HepG2 (cell line): ENCODE results near the gene NDUFA8. TPM values are rescaled to one million over a fixed set of nuclear protein-coding genes. Genes with fewer than 3 reads are reported as not detected.

Experiments
- ARID5B ChIP-seq: IDR thresholded peaks from 2 replicates; pipeline ENCODE4 v1.4.0; 2020; ENCODE audit warnings: mild to moderate bottlenecking, missing genetic modification reagents
- FOXP4 ChIP-seq: sonication (generic); formaldehyde crosslinking; IDR thresholded peaks from 2 replicates; pipeline ENCODE4 v1.4.0; 2020; ENCODE audit warnings: missing genetic modification reagents
- HES4 ChIP-seq: sonication (generic); formaldehyde crosslinking; IDR thresholded peaks from 2 replicates; pipeline ENCODE4 v1.9.0; 2021; ENCODE audit warnings: mild to moderate bottlenecking, missing genetic modification reagents, borderline replicate concordance
- HIC2 ChIP-seq: sonication (generic); formaldehyde crosslinking; IDR thresholded peaks from 2 replicates; pipeline ENCODE4 v1.9.0; 2022; ENCODE audit warnings: low read depth, missing genetic modification reagents
- HNF4A ChIP-seq: sonication (generic); formaldehyde crosslinking; IDR thresholded peaks from 2 replicates; pipeline ENCODE4 v1.4.0; 2020; ENCODE audit warnings: missing genetic modification reagents
- IKZF4 ChIP-seq: sonication (generic); formaldehyde crosslinking; IDR thresholded peaks from 2 replicates; pipeline ENCODE4 v1.5.1; 2020; ENCODE audit warnings: borderline replicate concordance, mild to moderate bottlenecking, low read depth, missing genetic modification reagents; ENCODE audit errors: not compliant biosample characterization
- SIN3B ChIP-seq: fragments of 150-350 bp; IDR thresholded peaks from 2 replicates; pipeline ENCODE4 v1.6.1; 2014; ENCODE audit warnings: low read length
- SNAPC4 ChIP-seq: sonication (generic); formaldehyde crosslinking; IDR thresholded peaks from 2 replicates; pipeline ENCODE4 v1.4.0; 2020; ENCODE audit warnings: mild to moderate bottlenecking, missing genetic modification reagents
- YY1 ChIP-seq: IDR thresholded peaks from 2 replicates; pipeline ENCODE4 v1.6.1; 2011; ENCODE audit warnings: low read length, low read depth, moderate library complexity, mild to moderate bottlenecking; ENCODE audit not compliant: insufficient read depth, insufficient replicate concordance
- ZBTB43 ChIP-seq: sonication (generic); formaldehyde crosslinking; conservative IDR thresholded peaks from 2 replicates; pipeline ENCODE4 v1.4.0; 2020; ENCODE audit warnings: missing genetic modification reagents
- ZBTB7A ChIP-seq: sonication (generic); formaldehyde crosslinking; IDR thresholded peaks from 2 replicates; pipeline ENCODE4 v1.8.0; 2022; ENCODE audit warnings: mild to moderate bottlenecking, missing genetic modification reagents
- ZFY ChIP-seq: sonication (generic); formaldehyde crosslinking; IDR thresholded peaks from 2 replicates; pipeline ENCODE4 v1.4.0; 2020; ENCODE audit warnings: missing genetic modification reagents
- polyA plus RNA-seq, 8 experiments: library from polyadenylated mRNA; depleted of rRNA in 3 of 8; stranded (reverse) in 7 of 8; unstranded in 1 of 8; fragments of >200 nt; fragmentation: Illumina TruSeq in 4 of 8; extraction: Trizol in 4 of 8; gene quantifications; 2 replicates each; pipeline versions ENCODE4 v1.2.1 to v1.2.3, GENCODE V29; 2011 to 2016; ENCODE audit warnings: low read depth in 4 of 8, missing spikeins in 1 of 8, mixed read lengths in 1 of 8; ENCODE audit not compliant: insufficient read depth in 1 of 8
- total RNA-seq, 5 experiments: library from RNA; depleted of rRNA; stranded (reverse); fragments of >200 nt; fragmentation: Illumina TruSeq; extraction: Trizol; gene quantifications; 2 replicates each; pipeline ENCODE4 v1.2.3, GENCODE V29; 2016; ENCODE audit warnings: low read depth in 1 of 5

Gene NDUFA8
- total and polyA plus RNA-seq, 2 of the 13 experiments (the other 11 are each of a cell fraction or from before 2014, with no cell fraction given) = 68.6 to 71.7 TPM

- peak; percentile 81 for TF ChIP-seq HNF4A
- 0 out of 2 replicates have a peak, but pooled peaks have one; percentile 36 for TF ChIP-seq ZBTB43 (CRISPR knock-in tag)
- no peak for TF ChIP-seq IKZF4
- no peak for TF ChIP-seq SNAPC4 (CRISPR knock-in tag)
- TF ChIP-seq ARID5B = peak; percentile 88
- TF ChIP-seq SIN3B = no peak
- TF ChIP-seq HIC2 (CRISPR knock-in tag) = peak; percentile 100
- TF ChIP-seq ZFY (CRISPR knock-in tag) = peak; percentile 34; the same call in 1 of the 2 replicates
- peak; percentile 50; the same call in 1 of the 2 replicates for TF ChIP-seq FOXP4 (CRISPR knock-in tag)
- no peak for TF ChIP-seq ZBTB7A (CRISPR knock-in tag)
- TF ChIP-seq HES4 = no peak
- TF ChIP-seq YY1 = peak; percentile 22
Observed at GRCh38 chr9:122190597-122191381, 31.2 kb upstream of the NDUFA8 start (continued).
